Stomach (tissue), 4 donors: ENCODE results near the gene RAB43.

ENCODE experiments used
- POLR2A ChIP-seq, 4 donors: fragments of 450-650 bp; IDR thresholded peaks; one replicate each; pipeline ENCODE4 v1.6.1; 2016; ENCODE audit warnings: antibody characterized with exemption in 4 of 4, control low read depth in 2 of 4, mild to moderate bottlenecking in 1 of 4, moderate library complexity in 1 of 4
- TF ChIP-seq, protein P1 (sequence below), 7 experiments: fragments of 450-650 bp in 4 of 7; fragments of 200-600 bp in 3 of 7; sonication (generic) in 3 of 7; IDR thresholded peaks; one replicate each; pipeline ENCODE4 v1.5.1; 2016 to 2019; ENCODE audit warnings: antibody characterized with exemption in 7 of 7, control low read depth in 2 of 7, mild to moderate bottlenecking in 1 of 7

GRCh38 chr3:129123314-129124060, 1.9 kb upstream of the RAB43 start:
- TF ChIP-seq, protein P1, sequence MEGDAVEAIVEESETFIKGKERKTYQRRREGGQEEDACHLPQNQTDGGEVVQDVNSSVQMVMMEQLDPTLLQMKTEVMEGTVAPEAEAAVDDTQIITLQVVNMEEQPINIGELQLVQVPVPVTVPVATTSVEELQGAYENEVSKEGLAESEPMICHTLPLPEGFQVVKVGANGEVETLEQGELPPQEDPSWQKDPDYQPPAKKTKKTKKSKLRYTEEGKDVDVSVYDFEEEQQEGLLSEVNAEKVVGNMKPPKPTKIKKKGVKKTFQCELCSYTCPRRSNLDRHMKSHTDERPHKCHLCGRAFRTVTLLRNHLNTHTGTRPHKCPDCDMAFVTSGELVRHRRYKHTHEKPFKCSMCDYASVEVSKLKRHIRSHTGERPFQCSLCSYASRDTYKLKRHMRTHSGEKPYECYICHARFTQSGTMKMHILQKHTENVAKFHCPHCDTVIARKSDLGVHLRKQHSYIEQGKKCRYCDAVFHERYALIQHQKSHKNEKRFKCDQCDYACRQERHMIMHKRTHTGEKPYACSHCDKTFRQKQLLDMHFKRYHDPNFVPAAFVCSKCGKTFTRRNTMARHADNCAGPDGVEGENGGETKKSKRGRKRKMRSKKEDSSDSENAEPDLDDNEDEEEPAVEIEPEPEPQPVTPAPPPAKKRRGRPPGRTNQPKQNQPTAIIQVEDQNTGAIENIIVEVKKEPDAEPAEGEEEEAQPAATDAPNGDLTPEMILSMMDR (IDR thresholded peaks at IDR 0.05), result no peak
- no peak for TF ChIP-seq POLR2A (IDR thresholded peaks at IDR 0.05)
